Neural progenitor cell (in vitro differentiated cells): ENCODE results near the gene LIPE. TPM values are rescaled to one million over a fixed set of nuclear protein-coding genes. Genes with fewer than 3 reads are reported as not detected.

Experiments
- DNase-seq: peaks from one replicate; pipeline ENCODE4 v3.0.0-alpha.2; 2016; ENCODE audit warnings: low spot score
- H2AFZ ChIP-seq: fragments of 200-600 bp; sonication (generic); replicated peaks from 2 replicates; pipeline ENCODE4 v1.6.1; 2016; ENCODE audit warnings: antibody characterized with exemption
- H3F3A ChIP-seq: fragments of 200-600 bp; sonication (generic); 2 replicates; pipeline ENCODE4 v1.6.1; 2016; ENCODE audit warnings: antibody characterized with exemption, low read depth
- H3K27ac ChIP-seq: fragments of 200-600 bp; sonication (generic); 2 replicates; pipeline ENCODE4 v1.5.1; 2016; ENCODE audit warnings: mild to moderate bottlenecking
- H3K27me3 ChIP-seq: fragments of 200-600 bp; sonication (generic); 2 replicates; pipeline ENCODE4 v1.6.1; 2016; ENCODE audit warnings: mild to moderate bottlenecking, moderate library complexity
- H3K36me3 ChIP-seq: fragments of 200-600 bp; sonication (generic); 2 replicates; pipeline ENCODE4 v1.5.1; 2016
- H3K4me1 ChIP-seq: fragments of 200-600 bp; sonication (generic); 2 replicates; pipeline ENCODE4 v1.6.1; 2016; ENCODE audit warnings: mixed run types
- H3K4me2 ChIP-seq: fragments of 200-600 bp; sonication (generic); 2 replicates; pipeline ENCODE4 v1.6.1; 2016
- H3K4me3 ChIP-seq: fragments of 200-600 bp; sonication (generic); 2 replicates; pipeline ENCODE4 v1.5.1; 2016
- H3K79me2 ChIP-seq: fragments of 200-600 bp; sonication (generic); 2 replicates; pipeline ENCODE4 v1.6.1; 2016; ENCODE audit warnings: low read depth
- H3K9ac ChIP-seq: fragments of 200-600 bp; sonication (generic); 2 replicates; pipeline ENCODE4 v1.6.1; 2016
- H3K9me3 ChIP-seq: fragments of 200-600 bp; sonication (generic); 2 replicates; pipeline ENCODE4 v1.5.1; 2016; ENCODE audit warnings: low read depth
- H4K20me1 ChIP-seq: fragments of 200-600 bp; sonication (generic); 2 replicates; pipeline ENCODE4 v1.6.1; 2016; ENCODE audit warnings: low read depth
- H3K27ac Mint-ChIP-seq: 3 replicates; pipeline ENCODE4 v1.8.0; 2021; ENCODE audit warnings: mixed read lengths
- H3K27me3 Mint-ChIP-seq: 2 replicates; pipeline ENCODE4 v1.8.0; 2022; ENCODE audit warnings: low read depth, mild to moderate bottlenecking, inconsistent platforms, moderate library complexity, mixed read lengths; ENCODE audit not compliant: insufficient read depth
- H3K36me3 Mint-ChIP-seq: 3 replicates; pipeline ENCODE4 v1.8.0; 2021; ENCODE audit warnings: mixed read lengths
- H3K4me1 Mint-ChIP-seq: 3 replicates; pipeline ENCODE4 v1.8.0; 2021; ENCODE audit warnings: mixed read lengths
- H3K4me3 Mint-ChIP-seq: 3 replicates; pipeline ENCODE4 v1.8.0; 2021; ENCODE audit warnings: mild to moderate bottlenecking, moderate library complexity, mixed read lengths
- H3K9me3 Mint-ChIP-seq: 3 replicates; pipeline ENCODE4 v1.8.0; 2020; ENCODE audit warnings: mixed read lengths
- EZH2 ChIP-seq: fragments of 200-600 bp; sonication (generic); IDR thresholded peaks from 2 replicates; pipeline ENCODE4 v1.6.1; 2017; ENCODE audit warnings: antibody characterized with exemption, mild to moderate bottlenecking, moderate library complexity
- EZH2phosphoT487 ChIP-seq: fragments of 200-600 bp; sonication (generic); IDR thresholded peaks from 2 replicates; pipeline ENCODE4 v1.6.1; 2017; ENCODE audit warnings: antibody characterized with exemption
- total RNA-seq: library from RNA; depleted of rRNA; stranded (reverse); fragments of >200 nt; gene quantifications from 2 replicates; pipeline ENCODE4 v1.2.3, GENCODE V29; 2015; ENCODE audit warnings: low replicate concordance
- TF ChIP-seq, protein P1 (sequence below): fragments of 200-600 bp; sonication (generic); IDR thresholded peaks from 2 replicates; pipeline ENCODE4 v1.5.1; 2017; ENCODE audit warnings: antibody characterized with exemption, mild to moderate bottlenecking

Gene LIPE
- total RNA-seq, 1 donor from 2014 or later, result 3.5 TPM

DNA sequence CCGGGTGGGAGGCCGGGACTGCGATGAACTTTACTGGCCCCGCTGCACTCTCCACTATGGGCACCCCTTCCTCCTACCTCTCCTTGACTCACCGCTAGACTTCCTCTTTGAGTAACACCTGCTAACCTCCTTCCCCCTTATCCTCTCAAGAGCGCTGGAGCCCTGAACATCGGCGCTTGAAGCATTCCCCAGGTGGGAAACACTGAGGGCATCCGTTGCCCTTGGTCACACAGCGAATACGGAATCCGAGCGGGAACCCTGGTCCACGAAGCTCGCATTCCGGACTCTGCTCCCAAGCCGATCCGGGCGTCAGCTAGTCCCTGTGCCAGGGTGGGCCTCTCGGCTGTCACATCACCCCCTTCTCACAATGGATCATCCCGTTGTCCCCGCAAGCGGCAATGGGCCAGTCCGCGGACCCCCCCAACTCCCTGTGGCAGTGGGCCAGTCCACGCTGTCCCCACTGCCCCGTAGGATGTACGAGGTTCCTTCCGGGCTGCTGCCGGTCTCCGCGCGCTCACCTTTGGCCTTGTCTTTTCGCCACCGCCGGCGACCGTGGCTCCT lies 4.2 kb downstream of the LIPE start:
- Mint-ChIP-seq H3K27me3 (peaks cover 10% of the 10 kb centered on the region), H3K27ac (peak overlapping the region; percentile 90), H3K9me3 (no peaks in the 10 kb centered on the region), H3K4me1 (peaks cover 24% of the 10 kb centered on the region), H3K4me3 (peak overlapping the region; percentile 94), H3K36me3 (peaks cover 4% of the 10 kb centered on the region)
- Histone ChIP-seq H3K79me2 (no peaks in the 10 kb centered on the region), H3F3A (peaks cover 33% of the 10 kb centered on the region), H3K9me3 (no peaks in the 10 kb centered on the region), H3K4me3 (peak overlapping the region; percentile 62), H3K27ac (no peak overlapping the region), H3K4me1 (peaks cover 18% of the 10 kb centered on the region), H4K20me1 (peaks cover 52% of the 10 kb centered on the region), H3K4me2 (peak overlapping the region; percentile 90), H3K36me3 (no peaks in the 10 kb centered on the region), H3K9ac (no peak overlapping the region), H2AFZ (peak overlapping the region; percentile 78), H3K27me3 (peaks cover 54% of the 10 kb centered on the region)
- TF ChIP-seq, protein P1, sequence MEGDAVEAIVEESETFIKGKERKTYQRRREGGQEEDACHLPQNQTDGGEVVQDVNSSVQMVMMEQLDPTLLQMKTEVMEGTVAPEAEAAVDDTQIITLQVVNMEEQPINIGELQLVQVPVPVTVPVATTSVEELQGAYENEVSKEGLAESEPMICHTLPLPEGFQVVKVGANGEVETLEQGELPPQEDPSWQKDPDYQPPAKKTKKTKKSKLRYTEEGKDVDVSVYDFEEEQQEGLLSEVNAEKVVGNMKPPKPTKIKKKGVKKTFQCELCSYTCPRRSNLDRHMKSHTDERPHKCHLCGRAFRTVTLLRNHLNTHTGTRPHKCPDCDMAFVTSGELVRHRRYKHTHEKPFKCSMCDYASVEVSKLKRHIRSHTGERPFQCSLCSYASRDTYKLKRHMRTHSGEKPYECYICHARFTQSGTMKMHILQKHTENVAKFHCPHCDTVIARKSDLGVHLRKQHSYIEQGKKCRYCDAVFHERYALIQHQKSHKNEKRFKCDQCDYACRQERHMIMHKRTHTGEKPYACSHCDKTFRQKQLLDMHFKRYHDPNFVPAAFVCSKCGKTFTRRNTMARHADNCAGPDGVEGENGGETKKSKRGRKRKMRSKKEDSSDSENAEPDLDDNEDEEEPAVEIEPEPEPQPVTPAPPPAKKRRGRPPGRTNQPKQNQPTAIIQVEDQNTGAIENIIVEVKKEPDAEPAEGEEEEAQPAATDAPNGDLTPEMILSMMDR, result no peak
- TF ChIP-seq EZH2, result no peak
- no peak for TF ChIP-seq EZH2phosphoT487
- no peak for DNase-seq

DNA sequence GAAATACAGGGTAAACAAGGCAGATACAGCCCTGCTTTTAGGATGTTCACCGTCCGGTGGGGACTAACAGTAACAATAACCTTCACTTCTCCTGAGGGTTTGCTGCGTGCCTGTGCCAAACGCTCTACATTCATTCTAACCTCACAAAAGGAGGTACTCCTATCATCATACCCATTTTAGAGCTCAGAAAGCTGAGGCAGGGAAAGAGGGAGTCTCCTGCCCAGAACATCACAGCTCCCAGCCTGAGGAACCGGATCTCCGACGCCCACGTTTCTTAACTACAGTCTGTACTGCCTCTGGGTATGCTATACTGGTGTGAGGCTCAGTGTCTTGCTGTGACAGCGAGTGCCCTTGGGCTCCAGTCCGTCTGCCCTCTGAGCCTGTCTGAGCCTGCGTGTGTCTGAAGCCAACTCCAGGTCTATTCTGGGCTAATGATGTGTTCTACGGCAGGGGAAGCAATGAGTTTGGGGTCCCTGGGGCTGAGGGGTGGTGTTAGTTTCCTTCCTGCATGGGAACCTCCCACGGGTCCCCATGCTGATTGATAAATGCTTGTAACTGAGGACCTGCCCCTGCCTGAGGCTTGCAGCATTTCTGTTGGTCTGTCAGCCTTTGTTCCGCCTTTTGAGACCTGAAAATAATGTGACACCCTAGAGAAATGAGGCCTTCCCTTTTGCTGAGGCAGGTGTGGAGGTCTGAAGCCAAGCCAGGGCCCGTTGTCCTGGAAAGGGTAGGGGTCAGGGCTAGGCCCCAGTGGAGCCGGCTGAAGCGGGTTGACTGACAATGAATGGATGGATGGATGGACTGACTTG lies 4.9 kb downstream of the LIPE start:
- Mint-ChIP-seq H3K9me3 (no peaks in the 10 kb centered on the region), H3K27me3 (peaks cover 10% of the 10 kb centered on the region), H3K4me3 (peak overlapping the region; percentile 94), H3K4me1 (peaks cover 24% of the 10 kb centered on the region), H3K27ac (peak overlapping the region; percentile 90), H3K36me3 (peaks cover 4% of the 10 kb centered on the region)
- peaks cover 54% of the 10 kb centered on the region for H3K27me3 ChIP-seq
- no peaks in the 10 kb centered on the region for H3K79me2 ChIP-seq
- H3K9me3 ChIP-seq, result no peaks in the 10 kb centered on the region
- no peak overlapping the region for H3K9ac ChIP-seq
- no peaks in the 10 kb centered on the region for H3K36me3 ChIP-seq
- H3K4me1 ChIP-seq, result peaks cover 16% of the 10 kb centered on the region
- H3F3A ChIP-seq, result peaks cover 31% of the 10 kb centered on the region
- peak overlapping the region; percentile 90 for H3K4me2 ChIP-seq
- H2AFZ ChIP-seq, result no peak overlapping the region
- no peak for DNase-seq
- peak overlapping the region; percentile 62 for H3K4me3 ChIP-seq
- no peak for TF ChIP-seq EZH2
- TF ChIP-seq EZH2phosphoT487, result no peak
- TF ChIP-seq, protein P1, result no peak
- peaks cover 52% of the 10 kb centered on the region for H4K20me1 ChIP-seq
- H3K27ac ChIP-seq, result no peak overlapping the region

DNA sequence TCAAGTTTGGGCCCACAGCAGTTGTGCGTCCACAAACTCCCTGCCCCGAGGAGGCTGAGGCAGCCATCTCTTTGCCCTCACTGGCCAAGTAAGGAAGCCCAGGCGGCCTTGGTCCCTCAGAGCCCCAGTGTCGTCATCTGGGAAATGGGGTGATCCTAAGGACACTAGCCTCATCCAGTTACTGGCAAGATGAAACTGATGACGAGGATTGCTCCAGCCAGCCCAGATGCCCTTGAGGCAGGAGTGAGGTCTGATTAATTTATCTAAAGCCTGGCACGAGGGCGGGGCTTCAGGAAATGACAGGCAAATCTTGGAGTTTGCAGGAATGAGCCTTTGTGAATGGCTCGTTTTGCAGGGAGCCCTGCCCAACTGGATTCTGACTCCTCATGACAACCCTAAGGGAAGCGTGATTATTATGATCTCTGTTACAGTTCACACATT lies 5.6 kb downstream of the LIPE start:
- H3F3A ChIP-seq, result peaks cover 31% of the 10 kb centered on the region
- Mint-ChIP-seq H3K27ac (no peak overlapping the region), H3K36me3 (peaks cover 4% of the 10 kb centered on the region), H3K4me3 (peak overlapping the region; percentile 94), H3K9me3 (no peaks in the 10 kb centered on the region), H3K27me3 (peaks cover 9% of the 10 kb centered on the region), H3K4me1 (peaks cover 24% of the 10 kb centered on the region)
- H2AFZ ChIP-seq, result no peak overlapping the region
- H3K27me3 ChIP-seq, result peaks cover 54% of the 10 kb centered on the region
- H4K20me1 ChIP-seq, result peaks cover 52% of the 10 kb centered on the region
- no peak overlapping the region for H3K4me2 ChIP-seq
- no peak overlapping the region for H3K27ac ChIP-seq
- no peak overlapping the region for H3K9ac ChIP-seq
- H3K79me2 ChIP-seq, result no peaks in the 10 kb centered on the region
- no peak for DNase-seq
- H3K4me1 ChIP-seq, result peaks cover 9% of the 10 kb centered on the region
- no peaks in the 10 kb centered on the region for H3K36me3 ChIP-seq
- H3K9me3 ChIP-seq, result no peaks in the 10 kb centered on the region
- TF ChIP-seq, protein P1, result no peak
- H3K4me3 ChIP-seq, result no peak overlapping the region
